Neural progenitor cell (in vitro differentiated cells): Measurements from ENCODE around the gene MYO15B. TPM values are rescaled to one million over a fixed set of nuclear protein-coding genes. Genes with fewer than 3 reads are reported as not detected.

Experiments
- DNase-seq: peaks from one replicate; pipeline ENCODE4 v3.0.0-alpha.2; 2016; ENCODE audit warnings: low spot score
- H2AFZ ChIP-seq: fragments of 200-600 bp; sonication (generic); replicated peaks from 2 replicates; pipeline ENCODE4 v1.6.1; 2016; ENCODE audit warnings: antibody characterized with exemption
- H3F3A ChIP-seq: fragments of 200-600 bp; sonication (generic); 2 replicates; pipeline ENCODE4 v1.6.1; 2016; ENCODE audit warnings: antibody characterized with exemption, low read depth
- H3K27ac ChIP-seq: fragments of 200-600 bp; sonication (generic); 2 replicates; pipeline ENCODE4 v1.5.1; 2016; ENCODE audit warnings: mild to moderate bottlenecking
- H3K27me3 ChIP-seq: fragments of 200-600 bp; sonication (generic); 2 replicates; pipeline ENCODE4 v1.6.1; 2016; ENCODE audit warnings: mild to moderate bottlenecking, moderate library complexity
- H3K36me3 ChIP-seq: fragments of 200-600 bp; sonication (generic); 2 replicates; pipeline ENCODE4 v1.5.1; 2016
- H3K4me1 ChIP-seq: fragments of 200-600 bp; sonication (generic); 2 replicates; pipeline ENCODE4 v1.6.1; 2016; ENCODE audit warnings: mixed run types
- H3K4me2 ChIP-seq: fragments of 200-600 bp; sonication (generic); 2 replicates; pipeline ENCODE4 v1.6.1; 2016
- H3K4me3 ChIP-seq: fragments of 200-600 bp; sonication (generic); 2 replicates; pipeline ENCODE4 v1.5.1; 2016
- H3K79me2 ChIP-seq: fragments of 200-600 bp; sonication (generic); 2 replicates; pipeline ENCODE4 v1.6.1; 2016; ENCODE audit warnings: low read depth
- H3K9ac ChIP-seq: fragments of 200-600 bp; sonication (generic); 2 replicates; pipeline ENCODE4 v1.6.1; 2016
- H3K9me3 ChIP-seq: fragments of 200-600 bp; sonication (generic); 2 replicates; pipeline ENCODE4 v1.5.1; 2016; ENCODE audit warnings: low read depth
- H4K20me1 ChIP-seq: fragments of 200-600 bp; sonication (generic); 2 replicates; pipeline ENCODE4 v1.6.1; 2016; ENCODE audit warnings: low read depth
- H3K27ac Mint-ChIP-seq: 3 replicates; pipeline ENCODE4 v1.8.0; 2021; ENCODE audit warnings: mixed read lengths
- H3K27me3 Mint-ChIP-seq: 2 replicates; pipeline ENCODE4 v1.8.0; 2022; ENCODE audit warnings: low read depth, mild to moderate bottlenecking, inconsistent platforms, moderate library complexity, mixed read lengths; ENCODE audit not compliant: insufficient read depth
- H3K36me3 Mint-ChIP-seq: 3 replicates; pipeline ENCODE4 v1.8.0; 2021; ENCODE audit warnings: mixed read lengths
- H3K4me1 Mint-ChIP-seq: 3 replicates; pipeline ENCODE4 v1.8.0; 2021; ENCODE audit warnings: mixed read lengths
- H3K4me3 Mint-ChIP-seq: 3 replicates; pipeline ENCODE4 v1.8.0; 2021; ENCODE audit warnings: mild to moderate bottlenecking, moderate library complexity, mixed read lengths
- H3K9me3 Mint-ChIP-seq: 3 replicates; pipeline ENCODE4 v1.8.0; 2020; ENCODE audit warnings: mixed read lengths
- CTCF ChIP-seq: fragments of 200-600 bp; sonication (generic); IDR thresholded peaks from 2 replicates; pipeline ENCODE4 v1.5.1; 2017; ENCODE audit warnings: antibody characterized with exemption, mild to moderate bottlenecking
- EZH2 ChIP-seq: fragments of 200-600 bp; sonication (generic); IDR thresholded peaks from 2 replicates; pipeline ENCODE4 v1.6.1; 2017; ENCODE audit warnings: antibody characterized with exemption, mild to moderate bottlenecking, moderate library complexity
- EZH2phosphoT487 ChIP-seq: fragments of 200-600 bp; sonication (generic); IDR thresholded peaks from 2 replicates; pipeline ENCODE4 v1.6.1; 2017; ENCODE audit warnings: antibody characterized with exemption
- total RNA-seq: library from RNA; depleted of rRNA; stranded (reverse); fragments of >200 nt; gene quantifications from 2 replicates; pipeline ENCODE4 v1.2.3, GENCODE V29; 2015; ENCODE audit warnings: low replicate concordance

The MYO15B gene
- total RNA-seq, 1 donor from 2014 or later: 10.2 TPM

GRCh38 chr17:75546181-75546580, 41.4 kb upstream of the MYO15B start:
- Mint-ChIP-seq H3K9me3 (no peaks in the 10 kb centered on the region), H3K4me1 (peaks cover 11% of the 10 kb centered on the region), H3K4me3 (no peak overlapping the region), H3K27ac (no peak overlapping the region), H3K36me3 (no peaks in the 10 kb centered on the region), H3K27me3 (peaks cover 2% of the 10 kb centered on the region)
- Histone ChIP-seq H3K9me3 (no peaks in the 10 kb centered on the region), H3K4me1 (peaks cover 30% of the 10 kb centered on the region), H3F3A (peaks cover 17% of the 10 kb centered on the region), H3K4me3 (no peak overlapping the region), H3K27me3 (no peaks in the 10 kb centered on the region), H2AFZ (no peak overlapping the region), H3K79me2 (no peaks in the 10 kb centered on the region), H4K20me1 (no peaks in the 10 kb centered on the region), H3K4me2 (no peak overlapping the region), H3K36me3 (no peaks in the 10 kb centered on the region), H3K27ac (no peak overlapping the region), H3K9ac (no peak overlapping the region)
- DNase-seq: no peak
- TF ChIP-seq EZH2 (no peak), CTCF (no peak), EZH2phosphoT487 (no peak)

GRCh38 chr17:75547091-75547490, 40.5 kb upstream of the MYO15B start:
- peaks cover 2% of the 10 kb centered on the region for H3K27me3 Mint-ChIP-seq
- no peak overlapping the region for H3K4me2 ChIP-seq
- no peaks in the 10 kb centered on the region for H3K9me3 Mint-ChIP-seq
- H3K4me3 Mint-ChIP-seq: no peak overlapping the region
- H3K27me3 ChIP-seq: no peaks in the 10 kb centered on the region
- no peak overlapping the region for H3K9ac ChIP-seq
- H3K9me3 ChIP-seq: no peaks in the 10 kb centered on the region
- TF ChIP-seq CTCF (no peak), EZH2phosphoT487 (no peak), EZH2 (no peak)
- H3K27ac Mint-ChIP-seq: no peak overlapping the region
- H3F3A ChIP-seq: peaks cover 17% of the 10 kb centered on the region
- H3K4me1 ChIP-seq: peaks cover 27% of the 10 kb centered on the region
- H3K36me3 Mint-ChIP-seq: no peaks in the 10 kb centered on the region
- no peak overlapping the region for H2AFZ ChIP-seq
- H3K4me1 Mint-ChIP-seq: peaks cover 8% of the 10 kb centered on the region
- no peaks in the 10 kb centered on the region for H3K79me2 ChIP-seq
- DNase-seq: no peak
- H3K27ac ChIP-seq: no peak overlapping the region
- no peaks in the 10 kb centered on the region for H3K36me3 ChIP-seq
- H4K20me1 ChIP-seq: no peaks in the 10 kb centered on the region
- no peak overlapping the region for H3K4me3 ChIP-seq

GRCh38 chr17:75548813-75549212, 38.8 kb upstream of the MYO15B start:
- peak overlapping the region; percentile 75 for H3K4me2 ChIP-seq
- peaks cover 25% of the 10 kb centered on the region for H3K4me1 ChIP-seq
- H3K27me3 ChIP-seq: no peaks in the 10 kb centered on the region
- TF ChIP-seq EZH2 (no peak), EZH2phosphoT487 (no peak), CTCF (no peak)
- H3K4me3 Mint-ChIP-seq: no peak overlapping the region
- no peak overlapping the region for H3K9ac ChIP-seq
- H3K27ac ChIP-seq: no peak overlapping the region
- no peaks in the 10 kb centered on the region for H3K36me3 Mint-ChIP-seq
- no peak overlapping the region for H2AFZ ChIP-seq
- H3K4me1 Mint-ChIP-seq: peaks cover 16% of the 10 kb centered on the region
- peaks cover 1% of the 10 kb centered on the region for H3K27me3 Mint-ChIP-seq
- no peaks in the 10 kb centered on the region for H3K36me3 ChIP-seq
- no peak for DNase-seq
- H3K9me3 Mint-ChIP-seq: no peaks in the 10 kb centered on the region
- H4K20me1 ChIP-seq: no peaks in the 10 kb centered on the region
- H3K4me3 ChIP-seq: no peak overlapping the region
- no peak overlapping the region for H3K27ac Mint-ChIP-seq
- peaks cover 11% of the 10 kb centered on the region for H3F3A ChIP-seq
- no peaks in the 10 kb centered on the region for H3K79me2 ChIP-seq
- H3K9me3 ChIP-seq: no peaks in the 10 kb centered on the region
